MM.1S (cell line): Measurements from ENCODE around the gene PLA2G2F.

ENCODE experiments used
- DNase-seq: peaks from one replicate; pipeline ENCODE4 v3.0.0-alpha.2; 2015
- H2AFZ ChIP-seq: fragments of 300-600 bp; sonication (generic); 2 replicates; pipeline ENCODE4 v1.6.0; 2016; ENCODE audit warnings: antibody characterized with exemption, low read length
- H3F3A ChIP-seq: fragments of 300-600 bp; sonication (generic); 2 replicates; pipeline ENCODE4 v1.6.1; 2016; ENCODE audit warnings: mild to moderate bottlenecking, antibody characterized with exemption, low read length, moderate library complexity, mixed read lengths; ENCODE audit not compliant: insufficient read depth
- H3K27ac ChIP-seq: fragments of 300-600 bp; sonication (generic); 2 replicates; pipeline ENCODE4 v1.5.1; 2016; ENCODE audit warnings: mild to moderate bottlenecking, low read length
- H3K27me3 ChIP-seq: fragments of 300-600 bp; sonication (generic); replicated peaks from 2 replicates; pipeline ENCODE4 v1.6.0; 2016; ENCODE audit warnings: low read length; ENCODE audit not compliant: insufficient read depth
- H3K36me3 ChIP-seq: fragments of 300-600 bp; sonication (generic); replicated peaks from 2 replicates; pipeline ENCODE4 v1.6.1; 2016; ENCODE audit warnings: mild to moderate bottlenecking, low read length, mixed read lengths; ENCODE audit not compliant: insufficient read depth
- H3K4me1 ChIP-seq: fragments of 300-600 bp; sonication (generic); 2 replicates; pipeline ENCODE4 v1.6.1; 2016; ENCODE audit warnings: low read length, mixed read lengths
- H3K4me2 ChIP-seq: fragments of 300-600 bp; sonication (generic); 2 replicates; pipeline ENCODE4 v1.6.0; 2016; ENCODE audit warnings: low read depth, low read length
- H3K4me3 ChIP-seq: fragments of 300-600 bp; sonication (generic); 2 replicates; pipeline ENCODE4 v1.5.1; 2016; ENCODE audit warnings: low read length, mixed read lengths
- H3K79me2 ChIP-seq: fragments of 300-600 bp; sonication (generic); 2 replicates; pipeline ENCODE4 v1.6.1; 2016; ENCODE audit warnings: mixed run types, low read length, mixed read lengths
- H3K9ac ChIP-seq: fragments of 300-600 bp; sonication (generic); 2 replicates; pipeline ENCODE4 v1.6.1; 2016; ENCODE audit warnings: low read length, mixed read lengths
- H3K9me2 ChIP-seq: fragments of 300-600 bp; sonication (generic); replicated peaks from 2 replicates; pipeline ENCODE4 v1.6.1; 2016; ENCODE audit warnings: mild to moderate bottlenecking, low read length, mixed read lengths; ENCODE audit not compliant: insufficient read depth
- H3K9me3 ChIP-seq: fragments of 300-600 bp; sonication (generic); replicated peaks from 2 replicates; pipeline ENCODE4 v1.6.1; 2016; ENCODE audit warnings: mild to moderate bottlenecking, low read length, mixed read lengths; ENCODE audit not compliant: insufficient read depth
- H4K20me1 ChIP-seq: fragments of 300-600 bp; sonication (generic); 2 replicates; pipeline ENCODE4 v1.6.1; 2016; ENCODE audit warnings: mild to moderate bottlenecking, low read length, moderate library complexity, mixed read lengths; ENCODE audit not compliant: insufficient read depth
- CTCF ChIP-seq: fragments of 300-600 bp; sonication (generic); IDR thresholded peaks from 2 replicates; pipeline ENCODE4 v1.5.1; 2016; ENCODE audit warnings: antibody characterized with exemption, low read length, mixed read lengths
- EZH2 ChIP-seq: fragments of 300-600 bp; sonication (generic); optimal IDR thresholded peaks from 2 replicates; pipeline ENCODE3; 2017; ENCODE audit warnings: low read depth, mild to moderate bottlenecking, antibody characterized with exemption, low read length, mixed read lengths
- EZH2phosphoT487 ChIP-seq: fragments of 300-600 bp; sonication (generic); IDR thresholded peaks from 2 replicates; pipeline ENCODE4 v1.6.1; 2018; ENCODE audit warnings: antibody characterized with exemption, low read length

The PLA2G2F gene

GRCh38 chr1:20138346-20138745 is 777 bp upstream of the PLA2G2F start:
- no peak for DNase-seq
- no peak overlapping the region for H3K9ac ChIP-seq
- no peak overlapping the region for H3K4me3 ChIP-seq
- no peak for TF ChIP-seq CTCF
- no peak for TF ChIP-seq EZH2phosphoT487
- no peak for TF ChIP-seq EZH2
- H3F3A ChIP-seq = no peaks in the 10 kb centered on the region
- peaks cover 26% of the 10 kb centered on the region; the same call in 1 of the 2 replicates for H3K27me3 ChIP-seq
- H3K36me3 ChIP-seq = no peaks in the 10 kb centered on the region
- H3K4me2 ChIP-seq = no peak overlapping the region
- H3K9me2 ChIP-seq = no peaks in the 10 kb centered on the region
- H3K4me1 ChIP-seq = no peaks in the 10 kb centered on the region
- H3K27ac ChIP-seq = no peak overlapping the region
- H2AFZ ChIP-seq = no peak overlapping the region
- no peaks in the 10 kb centered on the region for H4K20me1 ChIP-seq
- no peaks in the 10 kb centered on the region for H3K79me2 ChIP-seq
- no peaks in the 10 kb centered on the region for H3K9me3 ChIP-seq

- H3K36me3 ChIP-seq = no peaks in the 10 kb centered on the region
- H3K27ac ChIP-seq = no peak overlapping the region
- H2AFZ ChIP-seq = no peak overlapping the region
- H3K4me2 ChIP-seq = no peak overlapping the region
- TF ChIP-seq CTCF (no peak), EZH2 (no peak), EZH2phosphoT487 (no peak)
- no peaks in the 10 kb centered on the region for H3F3A ChIP-seq
- no peaks in the 10 kb centered on the region for H3K4me1 ChIP-seq
- H3K4me3 ChIP-seq = no peak overlapping the region
- H3K9me2 ChIP-seq = no peaks in the 10 kb centered on the region
- H4K20me1 ChIP-seq = no peaks in the 10 kb centered on the region
- H3K9ac ChIP-seq = no peak overlapping the region
- H3K79me2 ChIP-seq = no peaks in the 10 kb centered on the region
- H3K27me3 ChIP-seq = peaks cover 17% of the 10 kb centered on the region; the same call in 1 of the 2 replicates
- no peaks in the 10 kb centered on the region for H3K9me3 ChIP-seq
- no peak for DNase-seq
Observed at GRCh38 chr1:20139776-20140612, 871 bp downstream of the PLA2G2F start.

GRCh38 chr1:20141001-20141400 is 1.9 kb downstream of the PLA2G2F start:
- Histone ChIP-seq H3K4me3 (no peak overlapping the region), H3K9me2 (no peaks in the 10 kb centered on the region), H3K9ac (no peak overlapping the region), H2AFZ (no peak overlapping the region), H3F3A (no peaks in the 10 kb centered on the region), H3K27me3 (peaks cover 17% of the 10 kb centered on the region; the same call in 1 of the 2 replicates), H3K79me2 (no peaks in the 10 kb centered on the region), H3K36me3 (no peaks in the 10 kb centered on the region), H3K4me1 (no peaks in the 10 kb centered on the region), H3K27ac (no peak overlapping the region), H4K20me1 (no peaks in the 10 kb centered on the region), H3K9me3 (no peaks in the 10 kb centered on the region), H3K4me2 (no peak overlapping the region)
- no peak for DNase-seq
- TF ChIP-seq EZH2 = no peak
- TF ChIP-seq CTCF = no peak
- TF ChIP-seq EZH2phosphoT487 = no peak
